HUES6 (cell line): ENCODE data around the gene PLVAP.

Experiments used
- H3K27ac ChIP-seq: 2 replicates; pipeline ENCODE4 v1.7.0; 2013; ENCODE audit warnings: low read depth, mild to moderate bottlenecking, low read length, inconsistent platforms
- H3K27me3 ChIP-seq: 2 replicates; pipeline ENCODE4 v1.6.1; 2013; ENCODE audit warnings: low read length; ENCODE audit not compliant: control insufficient read depth, insufficient read depth
- H3K36me3 ChIP-seq: 2 replicates; pipeline ENCODE4 v1.6.1; 2013; ENCODE audit warnings: low read length; ENCODE audit not compliant: control insufficient read depth, insufficient read depth
- H3K4me1 ChIP-seq: 2 replicates; pipeline ENCODE4 v1.6.1; 2013; ENCODE audit warnings: low read length; ENCODE audit not compliant: control insufficient read depth, insufficient read depth
- H3K4me3 ChIP-seq: 2 replicates; pipeline ENCODE4 v1.5.1; 2013; ENCODE audit warnings: low read depth, low read length
- H3K9ac ChIP-seq: one replicate; pipeline ENCODE4 v1.6.1; 2013; ENCODE audit warnings: mild to moderate bottlenecking, low read length
- H3K9me3 ChIP-seq: 2 replicates; pipeline ENCODE4 v1.6.1; 2013; ENCODE audit warnings: low read depth, low read length; ENCODE audit not compliant: control insufficient read depth, insufficient read depth

Gene PLVAP

DNA sequence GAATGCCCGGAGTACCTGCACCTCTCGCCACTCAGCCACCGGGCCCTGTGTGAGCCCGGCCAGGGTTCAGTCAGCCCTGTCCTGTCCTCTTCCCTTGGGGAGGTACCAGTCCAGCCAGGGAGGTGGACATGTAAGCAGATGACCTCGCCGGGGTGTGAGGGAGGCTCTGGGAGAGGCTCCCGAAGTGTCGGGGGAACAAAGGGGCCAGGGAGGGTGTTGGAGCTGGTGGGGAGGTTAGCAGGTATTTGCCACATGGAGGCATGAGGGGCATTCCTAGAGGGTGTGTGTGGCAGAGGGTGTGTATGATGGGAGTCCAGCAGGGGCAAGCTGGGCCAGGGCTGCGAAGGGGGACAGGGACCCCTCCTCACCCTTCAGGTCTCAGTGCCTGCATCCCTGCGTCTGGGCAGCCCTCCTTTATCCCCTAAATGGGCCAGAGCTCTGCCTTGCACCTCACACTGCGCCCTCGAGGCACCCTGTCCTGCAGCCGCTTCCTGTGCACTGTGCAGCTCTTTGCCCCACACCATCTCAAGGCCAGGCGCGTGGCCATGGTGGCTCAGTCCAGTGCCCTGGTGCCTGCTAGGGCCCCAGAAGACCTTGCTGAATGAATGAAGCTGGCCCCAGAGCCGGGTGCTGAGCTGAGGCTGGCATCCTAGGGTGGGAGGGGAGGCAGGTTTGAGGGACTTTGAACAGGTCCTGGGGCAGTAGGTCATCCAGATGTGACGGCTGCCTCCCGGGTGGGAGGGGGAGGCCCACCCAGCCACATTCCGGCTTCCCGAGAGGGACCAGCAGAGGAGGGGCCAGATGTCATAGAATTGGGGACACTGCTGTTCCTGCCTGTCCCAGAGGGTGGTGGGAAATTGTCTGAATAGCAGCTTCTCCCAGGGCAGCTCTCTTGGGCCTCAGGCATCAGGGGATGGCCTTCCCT is 64.7 kb downstream of the PLVAP start:
- H3K9me3 ChIP-seq: no peaks in the 10 kb centered on the region
- H3K27me3 ChIP-seq: no peaks in the 10 kb centered on the region
- no peak overlapping the region for H3K4me3 ChIP-seq
- peaks cover 10% of the 10 kb centered on the region; the same call in 1 of the 2 replicates for H3K4me1 ChIP-seq
- H3K9ac ChIP-seq: peak overlapping the region; percentile 74
- H3K36me3 ChIP-seq: peaks cover 41% of the 10 kb centered on the region
- H3K27ac ChIP-seq: no peak overlapping the region; the same call in 1 of the 2 replicates

DNA sequence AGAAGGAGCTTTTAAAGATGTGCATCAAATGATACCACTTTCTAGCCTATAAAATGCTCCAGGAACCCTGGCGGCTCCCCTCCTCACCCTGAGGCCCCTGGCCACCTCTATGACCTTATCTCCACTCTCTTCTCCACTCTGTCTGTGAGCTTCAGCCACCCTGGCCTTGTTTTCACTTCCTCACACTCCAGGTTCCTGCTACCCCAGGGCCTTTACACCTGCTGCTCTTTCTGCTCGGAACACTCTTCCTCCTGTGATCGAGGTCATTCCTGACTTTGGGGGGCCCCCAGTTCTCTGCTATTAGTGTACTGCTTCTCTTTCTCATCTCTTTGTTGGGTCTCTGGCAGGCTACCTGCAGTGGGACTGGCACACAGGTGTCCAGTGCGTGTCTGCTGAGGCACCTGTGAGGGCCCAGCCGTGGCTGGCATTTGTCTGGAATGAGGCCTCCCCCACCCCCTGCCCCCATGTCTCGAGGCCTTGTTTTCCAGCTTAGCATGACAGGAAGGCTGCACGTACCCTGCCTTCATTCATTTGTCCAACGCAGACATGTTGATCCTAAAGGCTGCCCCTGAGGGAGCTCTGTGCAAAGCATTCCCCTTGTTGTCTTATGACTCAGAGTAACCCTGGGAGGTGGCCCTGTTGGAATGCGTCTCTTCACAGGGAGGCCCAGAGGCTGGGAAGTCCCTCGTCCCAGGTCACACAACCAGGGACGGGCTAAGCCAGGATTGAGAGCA is 65.5 kb downstream of the PLVAP start:
- peak overlapping the region; percentile 74 for H3K9ac ChIP-seq
- H3K4me1 ChIP-seq: peaks cover 12% of the 10 kb centered on the region; the same call in 1 of the 2 replicates
- H3K9me3 ChIP-seq: no peaks in the 10 kb centered on the region
- no peak overlapping the region; the same call in 1 of the 2 replicates for H3K27ac ChIP-seq
- H3K27me3 ChIP-seq: no peaks in the 10 kb centered on the region
- no peak overlapping the region for H3K4me3 ChIP-seq
- peaks cover 41% of the 10 kb centered on the region for H3K36me3 ChIP-seq

DNA sequence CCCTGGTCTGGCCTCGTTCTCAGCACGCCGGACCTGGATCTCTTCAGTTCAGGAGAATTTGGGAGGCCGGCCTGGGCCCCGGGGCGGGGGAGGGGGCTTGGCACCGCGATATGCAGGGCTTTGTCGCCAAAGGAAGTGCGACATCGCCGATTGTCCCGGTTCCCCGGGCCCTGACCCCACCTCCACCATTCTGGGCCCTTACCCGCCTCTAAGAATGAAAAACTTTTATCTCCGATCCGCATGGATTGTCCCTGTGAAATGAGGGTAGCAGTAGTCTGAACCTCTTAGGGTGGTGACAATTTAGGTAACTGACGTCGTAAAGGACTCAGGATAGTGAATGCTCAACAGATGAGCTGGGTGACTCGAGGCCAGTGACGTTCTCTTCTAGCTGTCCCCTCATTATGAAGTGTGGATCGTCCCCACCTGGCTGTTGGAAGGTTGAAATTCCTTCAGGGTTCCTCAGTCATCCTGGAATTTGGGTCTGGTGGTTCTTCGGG is 67.1 kb downstream of the PLVAP start:
- Histone ChIP-seq H3K9me3 (no peaks in the 10 kb centered on the region), H3K9ac (peak overlapping the region; percentile 72), H3K27me3 (no peaks in the 10 kb centered on the region), H3K36me3 (peaks cover 28% of the 10 kb centered on the region), H3K4me1 (peaks cover 17% of the 10 kb centered on the region; the same call in 1 of the 2 replicates), H3K27ac (peak overlapping the region; percentile 75; the same call in 1 of the 2 replicates), H3K4me3 (peak overlapping the region; percentile 88)

DNA sequence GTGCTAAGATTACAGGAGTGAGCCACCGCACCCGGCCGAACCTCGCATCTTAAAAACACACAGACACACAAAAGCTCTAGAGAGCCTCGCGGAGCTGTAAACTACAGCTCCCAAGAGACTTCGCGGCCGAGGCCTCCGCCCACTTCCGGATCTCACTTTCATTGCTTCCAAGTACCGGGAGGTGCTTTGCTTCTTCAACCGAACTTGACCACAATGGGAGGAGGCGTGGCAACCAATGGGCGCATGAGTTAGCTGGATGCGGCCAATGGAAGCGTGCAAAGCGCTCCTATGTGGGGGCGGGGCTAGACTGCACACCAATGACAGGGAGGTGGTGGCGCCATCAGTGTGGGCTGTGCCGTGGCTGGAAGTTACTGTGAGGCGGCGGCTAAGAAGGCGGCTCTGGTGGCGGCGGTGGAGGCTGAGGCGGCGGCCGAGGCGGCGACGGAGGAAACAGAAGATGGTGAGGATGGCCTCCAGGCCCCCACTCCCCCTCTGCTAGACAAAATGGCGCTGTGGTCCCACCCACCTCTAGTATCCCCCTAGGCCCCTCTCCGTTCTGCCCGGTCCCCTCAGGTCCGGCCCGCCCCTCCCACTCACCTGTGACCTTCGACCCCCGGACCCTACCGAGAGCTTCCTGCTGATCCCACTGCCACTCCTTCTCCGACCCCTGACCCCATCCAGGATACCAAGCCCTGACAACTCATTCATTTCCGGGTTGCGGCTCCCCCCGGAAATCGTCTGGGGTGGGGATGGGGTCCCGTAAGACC is 67.8 kb downstream of the PLVAP start, which contains the start of gene DDA1:
Gene DDA1 (plus strand): TSS at position 366 of the 767 bp plus-strand sequence. CDS start 92 bp downstream, at position 458.
- Histone ChIP-seq H3K9me3 (no peaks in the 10 kb centered on the region), H3K4me1 (peaks cover 23% of the 10 kb centered on the region), H3K27me3 (no peaks in the 10 kb centered on the region), H3K36me3 (peaks cover 22% of the 10 kb centered on the region), H3K27ac (peak within 1 kb of the TSS; percentile 75; the same call in 1 of the 2 replicates), H3K4me3 (peak within 1 kb of the TSS; percentile 88), H3K9ac (peak within 1 kb of the TSS; percentile 72)

DNA sequence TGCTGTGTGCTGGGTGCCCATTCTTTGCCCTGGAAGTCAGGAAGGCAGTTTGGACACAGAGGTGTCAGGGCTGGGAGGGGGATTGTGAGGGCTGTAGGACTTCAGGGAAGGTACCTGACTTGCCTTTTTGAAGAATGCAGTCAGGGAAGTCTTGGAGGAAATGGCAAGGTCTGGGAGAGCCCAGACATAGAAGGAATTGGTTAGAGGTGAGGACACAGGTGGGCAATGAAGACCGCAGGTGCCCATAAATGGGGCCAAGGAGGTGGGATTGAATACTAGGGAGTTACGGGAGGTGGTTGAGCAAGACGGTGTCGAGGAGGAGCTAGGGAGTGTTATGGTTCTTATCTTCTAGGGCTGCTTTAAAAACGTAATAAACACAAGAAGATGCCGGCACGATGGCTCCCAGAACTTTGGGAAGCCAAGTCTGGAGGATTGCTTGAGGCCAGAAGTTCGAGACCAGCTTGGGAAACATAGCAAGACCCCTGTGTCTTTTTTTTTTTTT is 69.2 kb downstream of the PLVAP start:
- no peak overlapping the region for H3K27ac ChIP-seq
- H3K4me3 ChIP-seq: no peak overlapping the region
- H3K36me3 ChIP-seq: peaks cover 11% of the 10 kb centered on the region; the same call in 1 of the 2 replicates
- peaks cover 33% of the 10 kb centered on the region for H3K4me1 ChIP-seq
- no peaks in the 10 kb centered on the region for H3K9me3 ChIP-seq
- no peaks in the 10 kb centered on the region for H3K27me3 ChIP-seq
- no peak overlapping the region for H3K9ac ChIP-seq

DNA sequence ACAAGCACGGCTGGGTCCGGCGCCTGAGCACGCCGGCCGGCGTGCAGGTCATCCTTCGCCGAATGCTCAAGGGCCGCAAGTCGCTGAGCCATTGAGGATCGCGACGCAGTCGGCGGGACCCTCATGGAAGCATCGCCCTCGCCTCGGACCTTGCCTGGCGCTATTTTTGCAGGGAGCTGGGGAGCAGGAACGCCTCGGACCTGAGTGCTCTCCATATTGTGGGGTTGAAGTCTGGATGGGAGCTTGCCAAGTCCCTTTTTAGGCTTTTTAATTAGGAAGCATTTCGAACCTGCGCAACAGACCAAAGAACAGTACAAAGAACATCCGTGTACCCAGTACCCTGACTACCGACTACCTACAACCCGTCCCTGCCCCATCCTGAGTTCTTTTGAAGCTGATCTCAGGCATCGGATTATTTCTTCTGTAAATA is 70.8 kb downstream of the PLVAP start:
- peaks cover 3% of the 10 kb centered on the region; the same call in 1 of the 2 replicates for H3K36me3 ChIP-seq
- H3K27ac ChIP-seq: peak overlapping the region; percentile 69
- H3K9me3 ChIP-seq: no peaks in the 10 kb centered on the region
- peaks cover 39% of the 10 kb centered on the region for H3K4me1 ChIP-seq
- no peaks in the 10 kb centered on the region for H3K27me3 ChIP-seq
- H3K4me3 ChIP-seq: peak overlapping the region; percentile 82
- peak overlapping the region; percentile 91 for H3K9ac ChIP-seq

DNA sequence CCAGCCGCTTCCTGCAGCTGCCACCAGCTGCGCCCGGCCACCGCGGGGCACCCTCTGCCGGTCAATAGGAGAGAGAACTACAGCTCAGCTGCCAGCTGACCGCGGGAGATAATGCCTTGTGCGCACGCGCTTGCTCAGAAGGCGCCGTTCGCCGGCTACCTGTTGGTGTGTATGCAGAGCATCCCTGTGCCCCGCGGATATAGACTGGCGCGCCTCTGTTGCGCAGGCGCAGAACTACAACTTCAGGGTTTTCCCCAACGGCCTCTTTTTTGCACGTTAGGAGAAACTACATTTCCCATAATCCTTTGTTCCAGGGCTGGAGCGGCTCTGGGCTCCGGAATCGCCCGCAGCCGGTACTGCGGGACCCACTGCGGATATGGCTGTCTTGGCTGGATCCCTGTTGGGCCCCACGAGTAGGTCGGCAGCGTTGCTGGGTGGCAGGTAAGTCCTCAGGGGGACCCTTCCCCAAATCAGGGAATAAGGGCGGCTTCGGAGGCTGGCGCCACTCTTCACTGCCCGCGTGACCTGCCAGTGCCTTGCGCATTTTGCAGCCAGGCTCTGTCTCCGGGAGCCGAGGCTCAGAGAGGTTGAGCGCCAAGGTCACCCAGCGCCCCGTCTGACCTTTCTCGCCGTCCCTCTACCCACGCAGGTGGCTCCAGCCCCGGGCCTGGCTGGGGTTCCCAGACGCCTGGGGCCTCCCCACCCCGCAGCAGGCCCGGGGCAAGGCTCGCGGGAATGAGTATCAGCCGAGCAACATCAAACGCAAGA is 71.4 kb downstream of the PLVAP start, which contains the start of gene MRPL34:
Gene MRPL34 (plus strand): TSS at position 356 of the 768 bp plus-strand sequence. CDS start 21 bp downstream, at position 377.
- H3K9ac ChIP-seq: peak within 1 kb of the TSS; percentile 91
- H3K27me3 ChIP-seq: no peaks in the 10 kb centered on the region
- peaks cover 4% of the 10 kb centered on the region; the same call in 1 of the 2 replicates for H3K36me3 ChIP-seq
- H3K27ac ChIP-seq: peak within 1 kb of the TSS; percentile 69
- H3K4me1 ChIP-seq: peaks cover 38% of the 10 kb centered on the region
- H3K4me3 ChIP-seq: peak within 1 kb of the TSS; percentile 82
- H3K9me3 ChIP-seq: no peaks in the 10 kb centered on the region

DNA sequence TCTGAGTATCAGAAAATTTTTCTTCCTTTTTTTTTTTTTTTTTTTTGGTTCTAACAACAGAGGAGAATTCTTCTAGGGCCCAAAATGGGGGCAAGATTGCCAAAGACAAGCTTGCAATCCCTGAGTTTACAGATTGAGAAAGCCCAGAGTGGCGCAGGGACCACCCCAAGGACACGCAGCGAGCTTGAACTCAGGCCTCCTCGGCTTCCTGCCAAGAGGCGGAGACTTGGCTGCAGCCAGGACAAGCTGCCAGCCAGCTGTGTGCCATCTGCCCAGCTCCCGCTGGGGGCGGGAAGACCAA is 72.0 kb downstream of the PLVAP start:
- H3K4me1 ChIP-seq: peaks cover 33% of the 10 kb centered on the region
- H3K27ac ChIP-seq: no peak overlapping the region
- H3K27me3 ChIP-seq: no peaks in the 10 kb centered on the region
- H3K36me3 ChIP-seq: peaks cover 6% of the 10 kb centered on the region
- no peak overlapping the region for H3K9ac ChIP-seq
- H3K9me3 ChIP-seq: no peaks in the 10 kb centered on the region
- H3K4me3 ChIP-seq: peak overlapping the region; percentile 5

DNA sequence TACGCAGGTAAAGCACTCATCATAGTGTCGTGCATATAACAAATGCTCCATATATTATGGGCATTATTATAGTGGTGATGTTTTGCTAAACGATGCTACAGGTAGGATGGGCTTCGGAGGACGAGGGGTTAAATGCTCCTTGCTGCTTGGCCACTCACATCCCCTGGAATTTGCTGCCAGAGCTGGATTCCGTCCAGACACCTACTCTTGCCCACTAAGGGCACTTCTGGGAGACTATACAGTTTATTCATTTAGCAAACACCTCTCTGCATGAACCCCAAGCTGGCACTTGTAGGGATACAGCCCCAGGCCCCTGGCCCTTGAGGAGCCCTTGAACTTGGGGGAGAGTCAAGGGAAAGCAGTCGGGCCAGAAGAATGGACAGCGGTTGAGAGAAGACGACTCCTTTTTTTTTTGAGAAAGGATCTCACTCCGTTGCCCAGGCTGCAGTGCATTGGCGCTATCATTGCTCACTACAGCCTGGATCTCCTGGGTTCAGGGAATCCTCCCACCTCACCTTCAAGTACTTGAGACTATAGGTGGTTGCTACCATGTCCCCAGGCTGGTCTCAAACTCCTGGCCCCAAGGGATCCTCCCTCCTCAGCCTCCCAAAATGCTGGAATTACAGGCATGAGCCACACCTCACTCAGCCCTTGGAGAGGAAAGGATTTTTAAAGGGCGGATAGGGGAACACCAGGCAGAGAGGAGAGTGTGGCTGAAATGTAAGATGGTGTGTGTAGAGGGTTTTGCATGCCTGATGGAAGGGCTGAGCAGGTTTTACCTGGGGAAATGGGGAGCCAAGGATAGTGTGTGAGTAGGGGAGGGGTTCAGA is 72.5 kb downstream of the PLVAP start:
- Histone ChIP-seq H3K4me3 (peak overlapping the region; percentile 5; the same call in 1 of the 2 replicates), H3K36me3 (peaks cover 7% of the 10 kb centered on the region), H3K9ac (no peak overlapping the region), H3K9me3 (no peaks in the 10 kb centered on the region), H3K27me3 (no peaks in the 10 kb centered on the region), H3K4me1 (peaks cover 32% of the 10 kb centered on the region), H3K27ac (no peak overlapping the region)
